Activated CD8-positive, alpha-beta memory T cell treated with anti-CD3 and anti-CD28 coated beads, Interleukin-2, amount 10 ng/mL, durations not matched to agents 7 days and 5 days (primary cell): ENCODE results near the gene PPY. TPM values are rescaled to one million over a fixed set of nuclear protein-coding genes. Genes with fewer than 3 reads are reported as not detected.

ENCODE experiments used
- ATAC-seq: fragments of 150-1000 bp; cut with Tn5 transposase; one replicate; pipeline ENCODE4 v1.10.0; 2021; ENCODE audit warnings: moderate library complexity
- CTCF ChIA-PET: fragments of 350-600 bp; sonication (Branson Sonifier 250); formaldehyde crosslinking; loops from one replicate; lab custom pipeline; 2021; ENCODE audit warnings: antibody characterized with exemption; lab: Charles Lee
- DNase-seq: peaks from one replicate; pipeline ENCODE4 v3.0.0-alpha.2; 2020
- H3K27ac Mint-ChIP-seq: one replicate; pipeline ENCODE4 v1.8.0; 2021; ENCODE audit warnings: mild to moderate bottlenecking, mixed read lengths
- H3K27me3 Mint-ChIP-seq: one replicate; pipeline ENCODE4 v1.8.0; 2021; ENCODE audit warnings: mixed read lengths
- H3K36me3 Mint-ChIP-seq: one replicate; pipeline ENCODE4 v1.8.0; 2021; ENCODE audit warnings: mild to moderate bottlenecking, mixed read lengths
- H3K4me1 Mint-ChIP-seq: one replicate; pipeline ENCODE4 v1.8.0; 2021; ENCODE audit warnings: mixed read lengths
- H3K4me3 Mint-ChIP-seq: one replicate; pipeline ENCODE4 v1.8.0; 2021; ENCODE audit warnings: mild to moderate bottlenecking, moderate library complexity, mixed read lengths
- H3K9me3 Mint-ChIP-seq: one replicate; pipeline ENCODE4 v1.8.0; 2022; ENCODE audit warnings: low read depth, mixed read lengths
- total RNA-seq, 2 experiments: library from RNA; stranded (reverse); gene quantifications; one replicate each; pipeline ENCODE4 v1.2.3, GENCODE V29; 2021

Gene PPY
- total RNA-seq, result not detected

GRCh38 chr17:43942051-43942685 lies at the start of gene PPY:
Gene PPY (minus strand): TSS chr17:43942476. CDS start chr17:43941654, 822 bp downstream.
- H3K27ac Mint-ChIP-seq, result no peak within 1 kb of the TSS
- ATAC-seq (no peak), DNase-seq (no peak)
- H3K36me3 Mint-ChIP-seq, result no peaks in the 10 kb centered on the region
- peaks cover 25% of the 10 kb centered on the region for H3K27me3 Mint-ChIP-seq
- no peak within 1 kb of the TSS for H3K4me3 Mint-ChIP-seq
- CTCF ChIA-PET, result interaction anchor here (0.9 to 4.6 kb wide), 10 partner anchors 15 to 176 kb away, joined by 3 to 67 read pairs (median 15); no protein-coding TSS in a partner anchor
- no peaks in the 10 kb centered on the region for H3K9me3 Mint-ChIP-seq
- H3K4me1 Mint-ChIP-seq, result peaks cover 16% of the 10 kb centered on the region

- peaks cover 15% of the 10 kb centered on the region for H3K4me1 Mint-ChIP-seq
- ATAC-seq (no peak), DNase-seq (no peak)
- H3K36me3 Mint-ChIP-seq, result no peaks in the 10 kb centered on the region
- CTCF ChIA-PET, result interaction anchor here (2.9 kb wide), 1 partner anchor 44 kb away, joined by 11 read pairs; no protein-coding TSS in a partner anchor
- no peak overlapping the region for H3K27ac Mint-ChIP-seq
- peaks cover 45% of the 10 kb centered on the region for H3K27me3 Mint-ChIP-seq
- no peak overlapping the region for H3K4me3 Mint-ChIP-seq
- H3K9me3 Mint-ChIP-seq, result no peaks in the 10 kb centered on the region
These were observed 46.0 kb upstream of the PPY start for GRCh38 chr17:43988301-43988700.

DNA sequence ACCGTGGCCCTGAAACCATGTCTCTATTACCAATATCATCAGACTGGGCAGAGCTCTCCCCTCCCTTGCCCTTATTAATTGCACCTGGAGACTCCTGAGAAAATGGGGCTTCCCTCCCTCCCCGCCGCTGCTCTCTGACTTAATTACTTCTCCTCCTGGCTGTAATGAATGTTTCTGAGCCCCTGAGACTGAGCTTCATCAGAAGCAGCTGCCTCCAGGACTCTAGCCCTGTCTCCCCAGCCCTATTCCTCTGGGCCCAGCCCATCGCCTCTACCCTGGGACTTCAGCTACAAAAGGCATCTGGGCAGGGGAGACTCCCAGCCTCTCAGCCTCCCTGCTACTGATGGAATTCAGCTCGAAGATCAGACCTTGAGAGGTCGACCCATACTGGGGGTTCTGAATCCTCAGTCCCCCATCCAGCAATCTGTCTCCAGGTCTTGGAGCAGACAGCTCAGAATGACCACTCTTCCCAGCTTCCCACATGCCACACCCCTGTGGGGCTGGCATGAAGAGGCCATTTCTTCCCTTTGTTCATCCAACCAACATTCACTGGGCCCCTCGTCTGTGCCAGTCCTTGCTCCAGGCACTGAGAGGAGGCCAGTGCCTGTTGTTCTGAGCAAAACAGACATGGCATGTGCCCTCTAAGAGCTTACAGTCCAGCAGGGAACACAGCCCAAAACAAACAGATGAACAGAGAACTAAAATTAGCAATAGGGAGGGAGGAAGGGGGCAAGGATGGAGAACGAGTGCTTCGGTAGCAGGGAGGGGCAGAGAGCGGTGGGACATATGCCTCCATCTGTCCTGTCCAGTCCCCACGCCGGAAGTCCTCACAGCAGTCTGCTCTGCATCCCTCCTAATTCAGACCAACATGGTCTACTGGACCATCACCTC lies 45.1 kb upstream of the PPY start:
- DNase-seq, result no peak
- Mint-ChIP-seq H3K4me1 (peaks cover 15% of the 10 kb centered on the region), H3K27me3 (peaks cover 51% of the 10 kb centered on the region), H3K4me3 (no peak overlapping the region), H3K36me3 (no peaks in the 10 kb centered on the region), H3K27ac (no peak overlapping the region), H3K9me3 (no peaks in the 10 kb centered on the region)
- no peak for ATAC-seq
- CTCF ChIA-PET, result interaction anchor here (1.4 to 2.9 kb wide), 2 partner anchors 20 to 43 kb away, joined by 5 to 11 read pairs; no protein-coding TSS in a partner anchor

DNA sequence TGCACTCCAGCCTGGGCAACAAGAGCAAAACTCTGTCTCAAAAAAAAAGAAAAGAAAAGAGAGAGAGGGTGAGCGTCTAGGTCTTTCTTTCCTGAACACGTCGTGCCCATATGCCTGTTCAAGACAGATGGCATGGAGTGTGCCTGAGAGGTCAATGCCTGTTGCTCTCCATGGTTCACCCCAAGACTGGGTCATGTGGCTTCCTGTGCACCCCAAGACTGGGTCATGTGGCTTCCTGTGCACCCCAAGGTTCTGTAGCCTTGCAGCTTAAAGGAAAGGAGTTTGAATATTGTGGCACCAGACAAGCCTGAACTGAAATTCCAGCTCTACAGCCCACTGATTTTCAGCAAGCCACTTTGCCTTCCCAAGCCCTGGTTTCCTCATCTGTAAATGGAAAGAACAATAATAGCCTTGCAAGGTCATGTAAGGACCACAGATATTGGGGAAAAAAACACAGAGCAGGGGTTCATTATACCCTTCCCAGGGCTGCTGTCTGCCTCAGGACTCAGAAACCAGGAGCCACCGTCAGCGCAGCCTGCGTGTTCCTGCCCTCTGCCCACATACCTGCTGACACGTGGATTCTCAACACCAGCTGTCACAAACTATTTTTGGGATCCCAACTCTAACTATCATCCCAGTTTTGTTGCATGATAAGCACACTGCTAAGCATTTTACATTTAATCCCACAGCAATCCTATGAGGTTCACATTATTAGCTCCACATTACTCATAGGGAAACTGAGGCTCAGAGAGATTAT lies 44.1 kb upstream of the PPY start:
- H3K36me3 Mint-ChIP-seq, result no peaks in the 10 kb centered on the region
- H3K4me3 Mint-ChIP-seq, result no peak overlapping the region
- no peaks in the 10 kb centered on the region for H3K9me3 Mint-ChIP-seq
- peaks cover 15% of the 10 kb centered on the region for H3K4me1 Mint-ChIP-seq
- H3K27me3 Mint-ChIP-seq, result peaks cover 57% of the 10 kb centered on the region
- DNase-seq (peak; percentile 55), ATAC-seq (peak; percentile 53)
- CTCF ChIA-PET, result interaction anchor here (1.4 to 2.9 kb wide), 3 partner anchors 7 to 42 kb away, joined by 5 to 11 read pairs (median 7); no protein-coding TSS in a partner anchor
- H3K27ac Mint-ChIP-seq, result no peak overlapping the region

- peaks cover 68% of the 10 kb centered on the region for H3K27me3 Mint-ChIP-seq
- H3K4me1 Mint-ChIP-seq, result peaks cover 15% of the 10 kb centered on the region
- H3K27ac Mint-ChIP-seq, result no peak overlapping the region
- DNase-seq, result no peak
- no peak overlapping the region for H3K4me3 Mint-ChIP-seq
- CTCF ChIA-PET, result interaction anchor here (2.4 kb wide), 1 partner anchor 9 kb away, joined by 7 read pairs; no protein-coding TSS in a partner anchor
- ATAC-seq, result no peak
- no peaks in the 10 kb centered on the region for H3K36me3 Mint-ChIP-seq
- no peaks in the 10 kb centered on the region for H3K9me3 Mint-ChIP-seq
These were observed 42.2 kb upstream of the PPY start for GRCh38 chr17:43984521-43984920.

GRCh38 chr17:43983515-43984411 lies 41.5 kb upstream of the PPY start:
- no peak overlapping the region for H3K4me3 Mint-ChIP-seq
- H3K9me3 Mint-ChIP-seq, result no peaks in the 10 kb centered on the region
- DNase-seq (no peak), ATAC-seq (peak; percentile 39)
- H3K27ac Mint-ChIP-seq, result no peak overlapping the region
- CTCF ChIA-PET, result interaction anchor here (2.4 to 2.5 kb wide), 2 partner anchors 10 to 40 kb away, joined by 7 to 14 read pairs; no protein-coding TSS in a partner anchor
- H3K4me1 Mint-ChIP-seq, result peaks cover 15% of the 10 kb centered on the region
- H3K36me3 Mint-ChIP-seq, result no peaks in the 10 kb centered on the region
- H3K27me3 Mint-ChIP-seq, result peaks cover 67% of the 10 kb centered on the region

DNA sequence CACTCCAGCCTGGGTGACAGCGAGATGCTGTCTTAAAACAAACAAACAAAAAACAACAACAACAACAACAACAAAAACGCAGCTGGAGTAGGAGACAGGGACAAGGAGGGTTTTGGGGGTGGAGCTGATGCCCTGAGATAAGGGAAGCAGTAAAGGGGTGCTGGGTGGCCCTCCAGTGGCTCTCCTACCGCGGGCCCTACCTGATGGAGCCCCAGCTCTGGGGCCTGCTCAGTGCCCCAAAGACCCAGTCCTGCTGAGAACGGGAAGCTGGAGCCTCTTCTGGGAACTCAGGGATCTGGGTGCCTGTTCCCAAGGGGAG lies 40.9 kb upstream of the PPY start:
- Mint-ChIP-seq H3K4me3 (no peak overlapping the region), H3K36me3 (no peaks in the 10 kb centered on the region), H3K27ac (no peak overlapping the region), H3K4me1 (peaks cover 15% of the 10 kb centered on the region), H3K9me3 (no peaks in the 10 kb centered on the region), H3K27me3 (peaks cover 70% of the 10 kb centered on the region)
- ATAC-seq, result no peak
- DNase-seq, result no peak
- CTCF ChIA-PET, result interaction anchor here (2.5 kb wide), 1 partner anchor 39 kb away, joined by 14 read pairs; no protein-coding TSS in a partner anchor

DNA sequence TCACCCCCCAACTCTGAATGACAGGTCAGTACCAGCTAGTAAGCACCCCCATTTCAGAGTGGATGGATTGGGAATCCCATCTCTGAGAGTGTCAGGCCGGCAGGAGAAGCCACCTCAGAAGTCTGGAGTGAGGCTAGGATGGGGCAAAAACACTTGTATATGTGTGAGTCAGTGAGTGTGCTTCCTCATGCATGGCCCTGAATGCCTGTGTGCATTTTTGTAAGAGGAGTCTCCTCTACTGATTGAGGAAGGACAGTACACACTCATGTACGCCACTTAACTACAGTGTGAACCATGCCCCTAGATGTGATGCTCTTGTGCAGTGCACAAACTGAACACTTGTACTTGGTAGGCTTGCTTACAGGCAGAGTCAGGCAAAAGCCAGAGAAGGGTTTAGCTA lies 39.9 kb upstream of the PPY start:
- Mint-ChIP-seq H3K4me1 (peaks cover 12% of the 10 kb centered on the region), H3K36me3 (no peaks in the 10 kb centered on the region), H3K9me3 (no peaks in the 10 kb centered on the region), H3K4me3 (no peak overlapping the region), H3K27me3 (peaks cover 69% of the 10 kb centered on the region), H3K27ac (no peak overlapping the region)
- CTCF ChIA-PET, result interaction anchor here (1.0 to 2.5 kb wide), 2 partner anchors 12 to 38 kb away, joined by 3 to 14 read pairs; no protein-coding TSS in a partner anchor
- ATAC-seq, result no peak
- no peak for DNase-seq

- DNase-seq, result no peak
- no peak overlapping the region for H3K4me3 Mint-ChIP-seq
- peaks cover 57% of the 10 kb centered on the region for H3K27me3 Mint-ChIP-seq
- H3K36me3 Mint-ChIP-seq, result no peaks in the 10 kb centered on the region
- no peaks in the 10 kb centered on the region for H3K9me3 Mint-ChIP-seq
- no peak overlapping the region for H3K27ac Mint-ChIP-seq
- H3K4me1 Mint-ChIP-seq, result peaks cover 2% of the 10 kb centered on the region
- CTCF ChIA-PET, result interaction anchor here (0.9 to 1.3 kb wide), 2 partner anchors 36 to 133 kb away, joined by 3 to 7 read pairs; no protein-coding TSS in a partner anchor
- ATAC-seq, result no peak
These were observed 37.4 kb upstream of the PPY start for GRCh38 chr17:43979671-43980070.

GRCh38 chr17:43979011-43979410 lies 36.7 kb upstream of the PPY start:
- DNase-seq (no peak), ATAC-seq (no peak)
- Mint-ChIP-seq H3K4me1 (no peaks in the 10 kb centered on the region), H3K9me3 (no peaks in the 10 kb centered on the region), H3K27me3 (peaks cover 57% of the 10 kb centered on the region), H3K4me3 (no peak overlapping the region), H3K27ac (no peak overlapping the region), H3K36me3 (no peaks in the 10 kb centered on the region)
- CTCF ChIA-PET, result interaction anchor here (0.9 to 1.3 kb wide), 2 partner anchors 35 to 133 kb away, joined by 3 to 7 read pairs; no protein-coding TSS in a partner anchor

- H3K9me3 Mint-ChIP-seq, result no peaks in the 10 kb centered on the region
- DNase-seq, result no peak
- H3K36me3 Mint-ChIP-seq, result no peaks in the 10 kb centered on the region
- peaks cover 52% of the 10 kb centered on the region for H3K27me3 Mint-ChIP-seq
- no peaks in the 10 kb centered on the region for H3K4me1 Mint-ChIP-seq
- CTCF ChIA-PET, result no interaction called here
- H3K4me3 Mint-ChIP-seq, result no peak overlapping the region
- ATAC-seq, result no peak
- H3K27ac Mint-ChIP-seq, result no peak overlapping the region
These were observed 35.8 kb upstream of the PPY start for GRCh38 chr17:43978078-43978477.
